ENCODE data around the gene ANXA3.
"Not testable (repeated sequence)": the region's sequence is repeated elsewhere in the genome, so short reads cannot be mapped to it uniquely, and the experiment has no call there.

ANXA3 gene

GRCh38 chr4:78551420-78552351, at the start of gene ANXA3:
Gene ANXA3 (plus strand): TSS chr4:78551770. CDS start chr4:78554474, 2,704 bp downstream.
- DNase-seq = no peak

DNA sequence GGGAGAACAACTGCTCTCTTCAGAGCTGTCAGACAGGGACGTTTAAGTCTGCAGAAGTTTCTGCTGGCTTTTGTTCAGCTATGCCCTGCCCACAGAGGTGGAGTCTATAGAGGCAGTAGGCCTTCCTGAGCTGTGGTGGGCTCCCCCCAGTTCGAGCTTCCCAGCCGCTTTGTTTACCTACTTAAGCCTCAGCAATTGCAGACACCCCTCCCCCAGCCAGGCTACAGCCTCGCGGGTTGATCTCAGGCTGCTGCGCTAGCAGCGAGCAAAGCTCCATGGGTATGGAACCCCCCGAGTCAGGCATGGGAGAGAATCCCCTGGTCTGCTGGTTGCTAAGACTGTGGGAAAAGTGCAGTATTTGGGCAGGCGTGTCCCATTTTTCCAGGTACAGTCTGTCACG, 45.3 kb upstream of the ANXA3 start:
- DNase-seq = not testable (repeated sequence)

DNA sequence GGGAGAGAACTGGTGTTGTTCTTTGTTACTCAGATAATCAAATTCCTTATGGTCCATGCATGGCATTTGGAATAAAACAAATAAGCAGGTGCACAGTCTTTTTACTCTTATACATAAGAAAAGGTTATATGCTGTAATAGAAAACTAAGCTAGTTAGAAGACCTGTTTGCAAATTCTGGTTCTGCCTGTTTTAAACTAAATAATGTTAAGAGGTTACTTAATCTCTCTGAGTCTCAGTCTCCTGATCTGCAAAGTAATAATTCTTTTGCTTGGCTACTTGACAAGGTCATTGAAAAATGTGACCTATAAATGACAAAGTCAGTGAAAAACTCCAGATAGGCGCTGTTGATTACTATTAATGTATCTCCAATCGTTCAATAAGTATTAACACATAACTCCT, 42.5 kb upstream of the ANXA3 start:
- DNase-seq = no peak

DNA sequence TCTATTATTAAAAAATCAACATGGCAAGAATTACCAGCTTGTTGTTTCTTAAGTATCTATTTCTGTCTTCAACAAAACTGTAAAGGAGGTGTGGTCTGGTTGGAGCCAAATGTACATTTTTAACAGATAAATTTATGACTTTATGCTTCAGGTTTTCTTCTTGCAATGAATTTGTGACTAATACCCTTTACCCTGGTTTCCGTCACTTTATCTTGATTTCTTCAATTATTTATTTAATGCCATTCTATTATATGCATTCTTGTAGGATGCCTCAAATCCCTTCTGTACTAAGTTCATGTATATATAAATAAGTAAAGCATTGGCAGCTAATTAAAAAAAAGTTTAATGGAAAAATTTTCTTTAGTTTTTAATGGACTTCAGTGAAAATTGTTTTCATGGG, 41.5 kb upstream of the ANXA3 start:
- DNase-seq = no peak

GRCh38 chr4:78510681-78511080, 40.9 kb upstream of the ANXA3 start:
- DNase-seq = no peak

DNA sequence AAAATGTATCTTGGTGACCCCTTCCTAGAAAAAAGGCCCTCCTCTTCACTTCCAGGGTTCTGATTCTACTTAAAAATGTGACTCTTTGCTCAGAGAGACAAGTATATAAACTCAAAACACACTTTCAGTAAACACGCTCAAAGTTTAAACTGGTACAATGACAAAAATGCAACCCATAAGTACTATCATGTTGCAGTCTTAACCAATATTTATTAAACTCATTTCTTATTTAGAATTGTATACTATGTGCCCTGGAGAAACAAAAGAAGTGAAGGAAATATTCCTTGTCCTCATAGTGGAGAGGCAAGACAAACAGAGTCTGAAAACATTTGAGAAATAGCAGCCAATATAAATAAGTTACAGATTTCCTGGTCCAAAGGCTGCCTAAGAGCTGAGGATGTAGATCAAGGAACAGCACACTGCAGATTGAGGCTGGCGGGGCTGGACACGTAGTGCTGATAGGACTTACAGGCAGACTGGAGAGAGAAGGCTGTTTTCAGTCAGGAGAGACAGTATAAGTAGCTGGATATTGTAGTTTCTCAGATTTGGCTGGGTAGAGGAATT, 39.1 kb upstream of the ANXA3 start:
- DNase-seq = no peak

- no peak for DNase-seq
These were observed 38.1 kb upstream of the ANXA3 start for GRCh38 chr4:78513411-78513975.

GRCh38 chr4:78517050-78517652, 34.4 kb upstream of the ANXA3 start:
- DNase-seq = no peak

- no peak for DNase-seq
These were observed 33.0 kb upstream of the ANXA3 start for GRCh38 chr4:78518561-78518960.

DNA sequence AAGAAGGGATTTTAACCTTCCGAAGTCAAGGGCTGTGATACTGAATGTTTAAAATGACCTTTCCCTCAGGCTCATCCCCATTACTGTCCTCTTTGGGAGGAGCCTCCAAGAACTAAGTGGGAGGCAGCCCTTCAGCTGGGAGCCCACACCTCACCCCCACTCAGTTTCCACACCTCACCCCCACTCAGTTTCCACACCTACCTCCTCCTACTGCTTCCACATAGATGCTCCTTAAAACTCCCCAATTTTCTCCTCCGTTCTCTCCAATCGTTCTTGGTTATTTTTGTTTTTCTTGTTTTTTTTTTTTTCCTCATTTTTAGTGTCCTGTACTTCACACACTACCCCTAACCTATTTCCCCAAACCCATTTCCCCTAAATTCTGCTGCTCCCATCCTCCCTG, 31.6 kb upstream of the ANXA3 start:
- DNase-seq = no peak

DNA sequence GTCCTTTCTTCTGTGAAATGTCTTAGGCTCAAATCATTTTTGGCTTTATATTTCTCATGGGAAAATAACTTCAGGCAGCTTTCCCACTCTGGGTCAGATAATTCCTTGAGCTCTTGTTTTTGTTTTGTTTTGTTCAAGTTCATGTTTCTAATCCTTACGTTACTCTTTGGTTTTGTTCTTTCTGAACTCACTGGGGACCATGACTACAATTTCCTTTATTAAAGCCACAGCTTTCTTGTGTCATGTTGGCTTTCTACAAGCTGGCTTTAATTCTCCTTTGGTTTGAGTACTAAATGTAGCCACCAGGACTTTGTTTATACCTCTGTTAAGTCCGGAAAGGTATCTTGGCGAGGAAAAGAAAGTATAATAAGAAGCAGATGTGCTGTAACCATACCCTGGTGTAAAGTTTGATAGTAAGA, 30.8 kb upstream of the ANXA3 start:
- DNase-seq = no peak

- no peak for DNase-seq
These were observed 27.6 kb upstream of the ANXA3 start for GRCh38 chr4:78524009-78524408.

- no peak for DNase-seq
These were observed 26.0 kb upstream of the ANXA3 start for GRCh38 chr4:78525559-78525958.

GRCh38 chr4:78527103-78527502, 24.5 kb upstream of the ANXA3 start:
- no peak for DNase-seq

- no peak for DNase-seq
These were observed 24.0 kb upstream of the ANXA3 start for GRCh38 chr4:78527555-78527954.

GRCh38 chr4:78528327-78528726, 23.2 kb upstream of the ANXA3 start:
- DNase-seq = no peak

GRCh38 chr4:78529569-78530209, 21.9 kb upstream of the ANXA3 start:
- no peak for DNase-seq

GRCh38 chr4:78532046-78532445, 19.5 kb upstream of the ANXA3 start:
- no peak for DNase-seq

DNA sequence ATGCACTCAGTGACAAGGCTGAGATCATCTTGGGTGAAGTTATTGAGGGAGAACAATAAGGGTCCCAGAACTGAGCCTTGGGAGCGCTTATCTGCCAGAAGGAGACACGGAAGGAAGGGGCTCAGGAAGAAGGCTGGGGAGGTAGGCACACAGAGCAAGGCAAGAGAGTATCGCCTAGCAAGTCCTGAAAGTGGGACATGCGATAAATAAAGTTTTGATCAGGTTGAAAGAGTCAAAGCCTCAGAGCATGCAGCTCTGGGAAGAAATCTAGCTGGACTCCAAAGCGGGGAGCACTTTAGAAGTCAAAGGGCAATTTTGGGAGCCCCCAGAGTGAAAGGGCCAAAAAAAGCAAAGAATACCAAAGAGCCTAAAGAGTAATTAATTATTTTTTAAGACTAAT, 17.7 kb upstream of the ANXA3 start:
- no peak for DNase-seq

DNA sequence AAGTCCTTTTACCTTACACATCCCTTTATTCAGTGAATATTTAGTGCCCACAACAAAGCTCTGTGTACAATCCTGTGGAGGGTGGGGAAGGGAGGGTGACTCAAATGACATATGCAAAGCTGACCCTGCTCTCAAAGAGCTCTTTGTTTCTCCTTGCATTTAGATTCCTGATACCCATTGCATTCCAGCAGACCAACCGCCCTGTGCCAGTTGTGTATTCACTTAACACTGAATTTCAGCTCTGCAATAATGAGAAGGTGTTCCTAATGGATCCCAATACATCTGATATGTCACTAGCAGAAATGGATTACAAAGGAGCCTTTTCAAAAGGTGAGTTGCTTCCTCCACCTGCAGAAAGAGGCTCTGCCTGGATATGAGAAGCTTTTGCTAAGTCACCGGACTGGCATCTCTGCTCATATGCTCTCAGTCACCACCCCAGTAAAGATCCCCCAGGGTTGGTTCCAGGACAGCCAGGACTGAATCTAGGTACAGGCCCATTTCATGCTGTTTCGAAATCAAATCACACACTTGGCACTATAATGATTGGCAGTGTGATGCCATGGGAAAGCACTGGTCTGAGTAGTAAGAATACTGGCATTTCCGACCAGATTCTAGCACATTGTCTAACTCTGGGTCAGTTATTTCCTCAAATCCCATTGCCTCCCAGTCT, 17.1 kb upstream of the ANXA3 start:
- DNase-seq = no peak

- DNase-seq = no peak
These were observed 9.2 kb upstream of the ANXA3 start for GRCh38 chr4:78542373-78542772.

DNA sequence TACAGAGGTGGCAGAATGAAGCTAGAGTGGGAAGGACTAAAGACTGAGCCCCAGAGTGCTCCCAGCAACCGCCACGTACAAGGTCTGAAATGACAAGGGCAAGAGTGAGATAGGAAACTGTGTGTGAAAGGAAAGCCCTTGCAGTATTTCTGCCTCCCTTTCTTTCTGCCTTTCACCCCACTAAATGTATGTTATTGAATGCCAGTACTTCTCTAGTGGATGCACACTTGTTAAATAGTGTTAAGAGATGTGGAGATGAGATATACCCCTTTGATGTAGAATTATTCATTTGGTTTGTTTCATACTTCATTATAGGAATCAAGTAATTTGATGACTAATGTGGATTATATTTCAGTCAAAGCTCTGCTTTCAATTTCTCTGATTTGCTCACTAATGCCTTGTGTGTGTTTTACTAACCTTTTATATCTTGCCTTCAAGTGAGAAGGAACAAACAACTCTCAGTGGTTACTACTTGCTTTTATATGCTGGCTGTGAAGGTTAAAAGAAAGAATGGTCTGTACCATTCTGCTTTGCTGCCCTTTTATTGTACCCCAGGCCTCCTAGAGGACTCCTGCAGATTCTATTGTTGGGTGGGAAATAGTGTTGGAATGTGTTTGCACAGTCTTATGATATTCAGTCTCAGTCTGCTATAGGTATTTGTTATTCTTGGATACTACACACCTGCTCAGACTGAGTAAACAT, 8.0 kb upstream of the ANXA3 start:
- no peak for DNase-seq
